Measurements from ENCODE around the gene PTPN1. TPM values are rescaled to one million over a fixed set of nuclear protein-coding genes. Genes with fewer than 3 reads are reported as not detected.

Gene PTPN1
- total and polyA plus RNA-seq, 2 of the 13 experiments (the other 11 are each of a cell fraction or from before 2014, with no cell fraction given), result 17.7 to 37.2 TPM

DNA sequence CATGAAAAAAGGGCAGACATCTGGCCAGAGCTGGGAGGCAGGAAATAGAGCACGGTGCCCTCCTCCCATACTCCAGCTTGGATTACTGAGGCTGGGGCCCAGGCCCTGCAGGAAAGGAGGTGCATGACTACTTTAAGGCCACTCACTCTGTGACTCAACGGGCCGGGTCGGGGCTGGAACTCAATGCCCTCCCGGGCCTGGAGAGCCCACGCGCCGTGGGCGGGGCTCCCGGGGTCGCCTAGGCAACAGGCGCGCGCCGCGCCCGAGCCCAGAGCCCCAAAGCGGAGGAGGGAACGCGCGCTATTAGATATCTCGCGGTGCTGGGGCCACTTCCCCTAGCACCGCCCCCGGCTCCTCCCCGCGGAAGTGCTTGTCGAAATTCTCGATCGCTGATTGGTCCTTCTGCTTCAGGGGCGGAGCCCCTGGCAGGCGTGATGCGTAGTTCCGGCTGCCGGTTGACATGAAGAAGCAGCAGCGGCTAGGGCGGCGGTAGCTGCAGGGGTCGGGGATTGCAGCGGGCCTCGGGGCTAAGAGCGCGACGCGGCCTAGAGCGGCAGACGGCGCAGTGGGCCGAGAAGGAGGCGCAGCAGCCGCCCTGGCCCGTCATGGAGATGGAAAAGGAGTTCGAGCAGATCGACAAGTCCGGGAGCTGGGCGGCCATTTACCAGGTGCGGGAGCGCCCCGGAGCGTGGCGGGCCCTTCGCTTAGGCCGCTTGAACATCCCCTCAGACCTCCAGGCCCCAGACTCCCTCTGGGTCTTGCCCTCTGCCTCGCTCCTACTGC lies at the start of gene PTPN1 (continued):
- TF ChIP-seq, protein P1, sequence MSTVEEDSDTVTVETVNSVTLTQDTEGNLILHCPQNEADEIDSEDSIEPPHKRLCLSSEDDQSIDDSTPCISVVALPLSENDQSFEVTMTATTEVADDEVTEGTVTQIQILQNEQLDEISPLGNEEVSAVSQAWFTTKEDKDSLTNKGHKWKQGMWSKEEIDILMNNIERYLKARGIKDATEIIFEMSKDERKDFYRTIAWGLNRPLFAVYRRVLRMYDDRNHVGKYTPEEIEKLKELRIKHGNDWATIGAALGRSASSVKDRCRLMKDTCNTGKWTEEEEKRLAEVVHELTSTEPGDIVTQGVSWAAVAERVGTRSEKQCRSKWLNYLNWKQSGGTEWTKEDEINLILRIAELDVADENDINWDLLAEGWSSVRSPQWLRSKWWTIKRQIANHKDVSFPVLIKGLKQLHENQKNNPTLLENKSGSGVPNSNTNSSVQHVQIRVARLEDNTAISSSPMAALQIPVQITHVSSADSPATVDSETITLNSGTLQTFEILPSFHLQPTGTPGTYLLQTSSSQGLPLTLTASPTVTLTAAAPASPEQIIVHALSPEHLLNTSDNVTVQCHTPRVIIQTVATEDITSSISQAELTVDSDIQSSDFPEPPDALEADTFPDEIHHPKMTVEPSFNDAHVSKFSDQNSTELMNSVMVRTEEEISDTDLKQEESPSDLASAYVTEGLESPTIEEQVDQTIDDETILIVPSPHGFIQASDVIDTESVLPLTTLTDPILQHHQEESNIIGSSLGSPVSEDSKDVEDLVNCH (CRISPR knock-in tag; IDR thresholded peaks at IDR 0.05), result no peak
- peak; percentile 94 for TF ChIP-seq SIN3A (IDR thresholded peaks at IDR 0.05; ENCODE audit: borderline replicate concordance, low read depth, low read length)
- no peak for TF ChIP-seq IKZF1 (IDR thresholded peaks at IDR 0.05)
- TF ChIP-seq ATM (IDR thresholded peaks at IDR 0.05; ENCODE audit: borderline replicate concordance), result no peak
- peak; percentile 43; the same call in 1 of the 2 replicates for TF ChIP-seq TFAP4 (IDR thresholded peaks at IDR 0.05; ENCODE audit: borderline replicate concordance, low read depth)
- peak; percentile 60; the same call in 1 of the 2 replicates for TF ChIP-seq HIC2 (CRISPR knock-in tag; IDR thresholded peaks at IDR 0.05; ENCODE audit: low read depth)
- TF ChIP-seq ZNF256 (CRISPR knock-in tag; conservative IDR thresholded peaks at IDR 0.05), result peak; percentile 86
- TF ChIP-seq ZSCAN5A (CRISPR knock-in tag; IDR thresholded peaks at IDR 0.05; ENCODE audit: borderline replicate concordance), result no peak
- TF ChIP-seq ETV6 (CRISPR knock-in tag; conservative IDR thresholded peaks at IDR 0.05), result peak; percentile 94
- peak; percentile 3 to 54; a peak in 1 of 4 replicates for TF ChIP-seq EP300 (IDR thresholded peaks at IDR 0.05; ENCODE audit: low read depth in 2 of 2, low read length in 2 of 2)
- TF ChIP-seq EP300 (CRISPR knock-in tag; IDR thresholded peaks at IDR 0.05; ENCODE audit: borderline replicate concordance), result peak; percentile 49; the same call in 1 of the 2 replicates
- TF ChIP-seq, protein P2, sequence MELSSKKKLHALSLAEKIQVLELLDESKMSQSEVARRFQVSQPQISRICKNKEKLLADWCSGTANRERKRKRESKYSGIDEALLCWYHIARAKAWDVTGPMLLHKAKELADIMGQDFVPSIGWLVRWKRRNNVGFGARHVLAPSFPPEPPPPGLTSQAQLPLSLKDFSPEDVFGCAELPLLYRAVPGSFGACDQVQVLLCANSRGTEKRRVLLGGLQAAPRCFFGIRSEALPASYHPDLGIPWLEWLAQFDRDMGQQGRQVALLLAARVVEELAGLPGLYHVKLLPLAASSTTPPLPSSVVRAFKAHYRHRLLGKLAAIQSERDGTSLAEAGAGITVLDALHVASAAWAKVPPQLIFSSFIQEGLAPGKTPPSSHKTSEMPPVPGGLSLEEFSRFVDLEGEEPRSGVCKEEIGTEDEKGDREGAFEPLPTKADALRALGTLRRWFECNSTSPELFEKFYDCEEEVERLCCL (CRISPR knock-in tag; IDR thresholded peaks at IDR 0.05; ENCODE audit: borderline replicate concordance), result no peak
- TF ChIP-seq U2AF2 (IDR thresholded peaks at IDR 0.05; ENCODE audit: low read depth, low read length), result peak; percentile 97
- TF ChIP-seq HCFC1 (IDR thresholded peaks at IDR 0.05; ENCODE audit: low read depth, low read length), result peak; percentile 56
- TF ChIP-seq ASH2L (IDR thresholded peaks at IDR 0.05; ENCODE audit: insufficient read length, low read depth, low read length), result peak; percentile 97
- peak; percentile 78; the same call in 1 of the 2 replicates for TF ChIP-seq HBP1 (CRISPR knock-in tag; IDR thresholded peaks at IDR 0.05; ENCODE audit: low read depth)
- TF ChIP-seq MXI1 (IDR thresholded peaks at IDR 0.05; ENCODE audit: borderline replicate concordance, low read depth, low read length), result peak; percentile 99
- peak; percentile 88; the same call in 1 of the 2 replicates for TF ChIP-seq KLF9 (CRISPR knock-in tag; IDR thresholded peaks at IDR 0.05; ENCODE audit: low read depth)
- TF ChIP-seq ZNF567 (CRISPR knock-in tag; IDR thresholded peaks at IDR 0.05; ENCODE audit: borderline replicate concordance), result peak; percentile 89
